ENCODE data around the gene PROCA1.

DNA sequence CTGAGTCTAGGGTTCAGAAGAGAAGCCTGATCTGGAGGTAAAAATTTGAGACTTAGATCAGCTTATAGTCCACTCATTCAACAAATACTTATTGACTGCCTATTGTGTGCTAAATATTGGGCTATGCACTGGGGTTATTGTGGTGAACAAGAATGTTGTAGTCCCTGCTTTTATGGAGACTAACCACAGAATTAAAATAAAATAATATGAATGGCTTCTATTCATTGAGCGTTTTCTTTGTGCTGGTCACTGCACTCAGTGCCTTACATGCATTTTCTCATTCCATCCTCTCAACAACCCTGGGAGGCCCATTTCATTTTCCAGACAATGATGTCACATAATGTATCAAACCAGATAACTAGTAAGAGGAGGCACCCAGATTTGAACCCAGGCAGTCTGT, 21.7 kb upstream of the PROCA1 start:
- no peak for TF ChIP-seq EZH2 (IDR thresholded peaks at IDR 0.05; ENCODE audit: low read depth, low read length, severe bottlenecking)
- TF ChIP-seq KDM5A (IDR thresholded peaks at IDR 0.05; ENCODE audit: low read length), result no peak
- TF ChIP-seq, protein P1, sequence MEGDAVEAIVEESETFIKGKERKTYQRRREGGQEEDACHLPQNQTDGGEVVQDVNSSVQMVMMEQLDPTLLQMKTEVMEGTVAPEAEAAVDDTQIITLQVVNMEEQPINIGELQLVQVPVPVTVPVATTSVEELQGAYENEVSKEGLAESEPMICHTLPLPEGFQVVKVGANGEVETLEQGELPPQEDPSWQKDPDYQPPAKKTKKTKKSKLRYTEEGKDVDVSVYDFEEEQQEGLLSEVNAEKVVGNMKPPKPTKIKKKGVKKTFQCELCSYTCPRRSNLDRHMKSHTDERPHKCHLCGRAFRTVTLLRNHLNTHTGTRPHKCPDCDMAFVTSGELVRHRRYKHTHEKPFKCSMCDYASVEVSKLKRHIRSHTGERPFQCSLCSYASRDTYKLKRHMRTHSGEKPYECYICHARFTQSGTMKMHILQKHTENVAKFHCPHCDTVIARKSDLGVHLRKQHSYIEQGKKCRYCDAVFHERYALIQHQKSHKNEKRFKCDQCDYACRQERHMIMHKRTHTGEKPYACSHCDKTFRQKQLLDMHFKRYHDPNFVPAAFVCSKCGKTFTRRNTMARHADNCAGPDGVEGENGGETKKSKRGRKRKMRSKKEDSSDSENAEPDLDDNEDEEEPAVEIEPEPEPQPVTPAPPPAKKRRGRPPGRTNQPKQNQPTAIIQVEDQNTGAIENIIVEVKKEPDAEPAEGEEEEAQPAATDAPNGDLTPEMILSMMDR (IDR thresholded peaks at IDR 0.05; ENCODE audit: control extremely low read depth in 1 of 3, insufficient read depth in 1 of 3, low read depth in 1 of 3, low read length in 3 of 3), result no peak
- TF ChIP-seq POLR2A (IDR thresholded peaks at IDR 0.05; ENCODE audit: control extremely low read depth in 1 of 2, low read depth in 2 of 2, low read length in 2 of 2), result no peak
- TF ChIP-seq, protein P2, sequence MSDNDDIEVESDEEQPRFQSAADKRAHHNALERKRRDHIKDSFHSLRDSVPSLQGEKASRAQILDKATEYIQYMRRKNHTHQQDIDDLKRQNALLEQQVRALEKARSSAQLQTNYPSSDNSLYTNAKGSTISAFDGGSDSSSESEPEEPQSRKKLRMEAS (IDR thresholded peaks at IDR 0.05), result no peak
- TF ChIP-seq NRF1 (IDR thresholded peaks at IDR 0.05; ENCODE audit: low read depth, low read length), result no peak
- TF ChIP-seq MAFK (IDR thresholded peaks at IDR 0.05; ENCODE audit: low read depth, low read length), result no peak
